Measurements from ENCODE around the gene SOWAHD.
A peak's percentile ranks its signal among the peaks of the same experiment; 100 is the strongest.
"Not testable (repeated sequence)": the region's sequence is repeated elsewhere in the genome, so short reads cannot be mapped to it uniquely, and the experiment has no call there.

SOWAHD gene

GRCh38 chrX:119757979-119758730 is at the start of gene SOWAHD:
Gene SOWAHD (plus strand): TSS chrX:119758588. CDS start chrX:119758668, 80 bp downstream.
- FAIRE-seq: no peak
- no peak for DNase-seq (ENCODE audit: low spot score)

- FAIRE-seq (no peak), DNase-seq (ENCODE audit: low spot score) (no peak)
Measured at GRCh38 chrX:119708936-119709335, 49.5 kb upstream of the SOWAHD start.

GRCh38 chrX:119709630-119710029 is 48.8 kb upstream of the SOWAHD start:
- FAIRE-seq: no peak
- DNase-seq (ENCODE audit: low spot score): no peak

GRCh38 chrX:119721487-119721886 is 36.9 kb upstream of the SOWAHD start:
- no peak for FAIRE-seq
- no peak for DNase-seq (ENCODE audit: low spot score)

GRCh38 chrX:119721926-119722325 is 36.5 kb upstream of the SOWAHD start:
- no peak for FAIRE-seq
- DNase-seq (ENCODE audit: low spot score): no peak

GRCh38 chrX:119726900-119727555 is 31.4 kb upstream of the SOWAHD start:
- DNase-seq (ENCODE audit: low spot score) (no peak), FAIRE-seq (no peak)

GRCh38 chrX:119728487-119728886 is 29.9 kb upstream of the SOWAHD start:
- DNase-seq (ENCODE audit: low spot score) (no peak), FAIRE-seq (no peak)

- FAIRE-seq (no peak), DNase-seq (ENCODE audit: low spot score) (no peak)
Measured at GRCh38 chrX:119729408-119730201, 28.8 kb upstream of the SOWAHD start.

GRCh38 chrX:119734897-119735339 is 23.5 kb upstream of the SOWAHD start:
- no peak for FAIRE-seq
- no peak for DNase-seq (ENCODE audit: low spot score)

- FAIRE-seq: no peak
Measured at GRCh38 chrX:119735467-119735866, 22.9 kb upstream of the SOWAHD start.

GRCh38 chrX:119736206-119736764 is 22.1 kb upstream of the SOWAHD start:
- DNase-seq (ENCODE audit: low spot score) (no peak), FAIRE-seq (no peak)

More at GRCh38 chrX:119735467-119735866, 22.9 kb upstream of the SOWAHD start:
- DNase-seq (ENCODE audit: low spot score): no peak

- FAIRE-seq (no peak), DNase-seq (ENCODE audit: low spot score) (no peak)
Measured at GRCh38 chrX:119738742-119739141, 19.6 kb upstream of the SOWAHD start.

GRCh38 chrX:119745283-119745848 is 13.0 kb upstream of the SOWAHD start:
- DNase-seq (ENCODE audit: low spot score) (no peak), FAIRE-seq (no peak)

GRCh38 chrX:119750131-119750530 is 8.3 kb upstream of the SOWAHD start:
- not testable (repeated sequence) for FAIRE-seq

GRCh38 chrX:119750751-119751150 is 7.6 kb upstream of the SOWAHD start:
- not testable (repeated sequence) for DNase-seq (ENCODE audit: low spot score); FAIRE-seq

More at GRCh38 chrX:119750131-119750530, 8.3 kb upstream of the SOWAHD start:
- DNase-seq (ENCODE audit: low spot score): not testable (repeated sequence)

- FAIRE-seq: no peak
- no peak for DNase-seq (ENCODE audit: low spot score)
Measured at GRCh38 chrX:119753001-119753400, 5.4 kb upstream of the SOWAHD start.

GRCh38 chrX:119753639-119754257 is 4.6 kb upstream of the SOWAHD start:
- FAIRE-seq: peak; percentile 74
- peak; percentile 36 for DNase-seq (ENCODE audit: low spot score)

GRCh38 chrX:119755981-119756533 is 2.3 kb upstream of the SOWAHD start:
- FAIRE-seq (no peak), DNase-seq (ENCODE audit: low spot score) (no peak)

GRCh38 chrX:119756926-119757635 is 1.3 kb upstream of the SOWAHD start:
- FAIRE-seq (no peak), DNase-seq (ENCODE audit: low spot score) (no peak)

GRCh38 chrX:119757646-119757978 is 776 bp upstream of the SOWAHD start:
- no peak for DNase-seq (ENCODE audit: low spot score)

More at GRCh38 chrX:119757646-119757978, 776 bp upstream of the SOWAHD start:
- no peak for FAIRE-seq
